GM21423 (cell line): ENCODE results near the gene AQP9.
"Not testable (repeated sequence)": the region's sequence is repeated elsewhere in the genome, so short reads cannot be mapped to it uniquely, and the experiment has no call there.

Experiments
- ATAC-seq: cut with Tn5 transposase; IDR thresholded peaks from one replicate; pipeline ENCODE4 v1.9.1; 2021; ENCODE audit warnings: mild to moderate bottlenecking, moderate library complexity; ENCODE audit not compliant: unreplicated experiment

The AQP9 gene

DNA sequence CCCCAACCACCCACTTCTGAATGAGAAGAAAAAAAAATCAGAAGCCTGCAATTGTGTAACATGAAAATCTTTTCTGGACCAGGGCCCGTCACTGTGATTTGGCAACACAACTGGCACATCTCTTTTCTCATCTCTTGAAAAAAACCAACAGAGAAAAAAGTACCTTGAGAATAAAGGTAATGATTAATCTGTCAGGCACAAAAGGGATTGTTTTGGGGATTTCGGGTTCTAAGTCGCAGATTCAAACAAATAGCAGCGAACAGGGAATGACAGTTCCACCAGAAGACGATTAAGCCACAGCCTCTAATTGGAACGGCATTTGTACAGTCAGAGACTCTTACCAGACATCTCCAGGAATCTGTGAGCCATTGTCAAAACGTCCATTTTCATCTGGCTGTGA lies at the start of gene AQP9:
Gene AQP9, plus strand, starts transcription at position 276 of the 400 bp plus-strand sequence. CDS start 185 bp downstream, outside the sequence.
- ATAC-seq: no peak

DNA sequence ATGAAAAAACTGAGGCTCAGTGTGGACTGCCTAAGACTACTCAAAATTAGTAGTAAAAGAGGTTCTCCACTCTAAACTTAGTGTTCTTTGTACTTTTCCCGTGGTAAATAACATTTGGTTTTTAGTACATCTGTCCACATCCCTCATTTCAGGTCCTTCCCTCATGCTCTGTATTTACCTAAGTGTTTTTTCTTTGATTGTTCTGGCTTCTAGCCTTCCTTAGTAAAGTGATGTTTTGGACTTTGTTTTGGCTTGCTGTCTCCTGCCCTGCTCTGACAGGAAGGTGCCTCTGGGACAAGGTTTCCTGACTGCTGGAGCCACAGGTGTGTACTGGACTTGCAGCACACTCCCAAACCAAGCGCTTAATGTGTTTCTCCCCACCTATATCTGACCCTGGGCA lies 42.8 kb upstream of the AQP9 start:
- ATAC-seq: no peak

DNA sequence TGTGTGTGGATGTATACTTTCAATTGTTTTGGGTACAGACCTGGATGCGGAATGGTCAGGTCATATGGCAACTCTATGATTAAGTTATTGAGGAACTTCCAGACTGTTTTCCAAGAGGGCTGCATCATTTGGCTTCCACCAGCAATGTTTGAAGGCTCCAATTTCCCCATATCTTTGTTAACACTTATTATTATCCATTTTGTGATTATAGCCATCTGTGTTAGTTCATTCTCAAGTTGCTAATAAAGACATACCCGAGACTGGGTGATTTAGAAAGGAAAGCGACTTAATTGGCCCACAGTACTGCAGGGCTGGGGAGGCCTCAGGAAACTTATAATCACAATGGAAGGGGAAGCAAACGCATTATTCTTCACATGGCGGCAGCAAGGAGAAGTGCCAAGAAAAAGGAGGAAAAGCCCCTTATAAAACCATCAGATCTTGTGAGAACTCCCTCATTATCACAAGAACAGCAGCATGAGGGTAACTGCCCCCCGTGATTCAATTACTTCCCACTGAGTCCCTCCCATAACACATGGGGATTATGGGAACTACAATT lies 41.6 kb upstream of the AQP9 start:
- ATAC-seq: no peak

DNA sequence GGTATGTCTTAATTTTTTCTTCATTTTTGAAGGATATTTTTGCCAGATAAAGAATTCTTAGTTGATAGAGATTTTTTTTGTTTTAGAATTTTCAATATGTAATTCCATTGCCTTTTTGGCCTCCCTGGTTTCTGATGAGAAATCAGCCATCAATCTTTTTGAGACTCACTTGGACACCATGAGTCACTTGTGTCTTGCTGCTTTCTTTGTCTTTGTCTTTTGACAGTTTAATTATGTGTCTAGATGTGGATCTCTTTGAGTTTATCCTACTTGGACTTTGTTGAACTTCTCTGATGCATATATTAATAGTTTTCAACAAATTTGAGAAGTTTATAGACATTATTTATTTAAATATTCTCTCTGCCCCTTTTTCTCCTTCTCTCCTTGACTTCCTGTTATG lies 34.7 kb upstream of the AQP9 start:
- ATAC-seq: no peak

- ATAC-seq: no peak
Observed at GRCh38 chr15:58108117-58108516, 30.1 kb upstream of the AQP9 start.

DNA sequence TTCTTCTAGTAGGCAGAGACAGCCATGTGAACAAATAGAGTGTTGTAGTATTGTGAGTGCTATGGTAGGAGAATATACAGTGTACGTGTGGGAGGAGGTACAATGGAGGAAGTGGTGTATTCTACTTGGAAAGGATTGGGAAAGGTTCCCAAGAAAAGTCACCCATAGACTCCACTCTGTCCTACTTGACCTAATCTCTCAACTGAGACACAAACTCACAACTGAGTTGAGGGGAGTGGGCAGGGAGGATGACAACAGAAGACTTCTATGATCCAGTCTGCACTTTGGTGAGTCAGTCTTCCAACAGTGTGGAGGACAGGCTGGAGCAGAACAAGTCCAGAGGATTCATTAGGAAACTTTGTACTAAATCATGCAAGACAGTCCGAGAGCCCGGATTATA lies 28.8 kb upstream of the AQP9 start:
- ATAC-seq: no peak

GRCh38 chr15:58110999-58111717 lies 27.0 kb upstream of the AQP9 start:
- no peak for ATAC-seq

GRCh38 chr15:58111718-58112104 lies 26.5 kb upstream of the AQP9 start:
- ATAC-seq: no peak

- ATAC-seq: not testable (repeated sequence)
Observed at GRCh38 chr15:58113358-58113757, 24.8 kb upstream of the AQP9 start.

DNA sequence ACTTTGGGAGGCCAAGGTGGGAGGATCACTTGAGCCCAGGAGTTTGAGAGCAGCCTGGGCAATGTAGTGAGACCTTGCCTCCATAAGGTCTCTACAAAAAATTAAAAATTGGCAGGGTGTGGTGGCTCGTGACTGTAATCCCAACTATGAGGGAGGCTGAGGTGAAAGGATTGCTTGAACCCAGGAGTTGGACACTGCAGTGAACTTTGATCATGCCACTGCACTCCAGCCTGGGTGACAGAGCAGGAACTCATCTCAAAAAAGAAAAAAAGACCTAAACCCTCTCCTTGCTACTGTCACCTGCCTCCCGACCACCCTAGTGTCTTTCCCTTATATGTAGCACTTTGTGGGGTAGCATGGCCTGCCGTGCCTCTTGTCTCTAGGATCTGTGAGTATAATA lies 23.8 kb upstream of the AQP9 start:
- ATAC-seq: no peak

DNA sequence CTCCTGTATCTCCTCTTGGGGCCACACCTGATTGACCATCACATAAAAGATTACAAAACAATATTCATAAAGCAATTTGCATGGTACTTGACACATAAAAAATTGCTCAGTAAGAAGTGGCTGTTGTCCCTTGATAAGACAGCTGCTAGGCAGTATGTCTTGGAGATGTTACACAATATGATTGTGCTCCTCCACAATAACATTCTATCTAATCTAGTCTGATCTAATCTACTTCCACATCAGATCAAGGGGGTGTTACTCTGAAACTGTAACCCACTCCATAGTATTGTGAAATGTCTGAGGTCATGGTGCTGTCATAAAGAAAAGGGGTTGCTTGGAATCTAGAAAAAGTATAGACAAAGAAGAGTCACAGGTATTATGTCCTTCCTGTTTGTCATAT lies 23.4 kb upstream of the AQP9 start:
- no peak for ATAC-seq

DNA sequence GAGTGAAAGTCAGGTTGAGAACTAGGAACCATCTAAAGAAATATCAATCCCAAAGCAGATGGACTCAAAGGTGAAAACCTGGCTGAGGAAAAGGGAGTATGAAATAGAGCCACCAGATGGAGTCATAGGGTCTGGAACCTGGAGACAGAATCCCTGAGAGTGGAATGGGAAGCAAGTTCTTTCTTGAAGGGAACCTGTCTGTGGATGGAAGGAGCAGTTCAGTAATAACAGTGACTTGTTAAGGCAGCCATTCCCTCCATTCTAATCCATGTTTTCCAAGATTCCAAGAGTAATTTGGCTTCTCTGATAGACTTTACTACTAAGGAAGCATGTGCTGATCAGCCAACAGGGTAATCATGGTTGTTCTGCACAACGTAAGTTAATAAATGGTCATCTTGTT lies 22.5 kb upstream of the AQP9 start:
- no peak for ATAC-seq

DNA sequence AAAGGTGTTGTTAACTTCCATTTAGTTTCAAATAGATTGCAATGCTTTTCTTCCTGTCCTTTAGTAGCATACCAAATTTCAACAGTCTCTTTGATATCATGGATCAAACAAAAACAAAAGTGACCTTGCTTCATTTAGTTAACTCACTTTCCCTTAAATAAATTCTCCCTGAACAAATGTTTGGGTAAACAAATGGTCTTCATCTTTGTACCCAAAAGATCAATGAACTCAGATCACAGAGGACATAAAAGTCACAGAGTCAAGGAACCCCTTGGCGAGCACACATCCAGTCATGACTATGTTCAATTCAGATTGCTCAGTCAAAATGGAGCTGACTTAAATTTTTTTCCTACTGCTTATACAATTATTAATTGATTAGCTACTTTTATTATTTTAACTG lies 20.6 kb upstream of the AQP9 start:
- no peak for ATAC-seq

DNA sequence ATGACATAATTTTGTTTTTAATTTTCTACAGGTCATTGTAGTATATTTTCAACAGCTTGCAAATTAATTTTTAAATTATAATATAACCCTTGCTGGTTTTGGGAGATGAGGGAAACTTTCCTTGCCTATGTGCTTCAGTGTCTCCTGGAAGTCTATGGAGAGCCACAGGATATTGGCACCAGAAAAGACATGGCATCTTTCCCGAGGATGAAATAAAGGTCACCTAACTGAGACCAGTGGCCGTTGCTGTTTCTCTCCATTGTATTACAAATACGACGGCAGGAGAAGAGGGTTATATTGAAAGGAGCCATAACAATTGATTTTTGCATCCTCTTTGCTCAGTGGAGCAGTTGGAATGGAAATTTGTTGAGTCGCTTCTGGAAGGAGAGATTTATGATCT lies 19.9 kb upstream of the AQP9 start:
- ATAC-seq: no peak

GRCh38 chr15:58119016-58119415 lies 19.2 kb upstream of the AQP9 start:
- ATAC-seq: no peak

GRCh38 chr15:58124585-58124984 lies 13.6 kb upstream of the AQP9 start:
- ATAC-seq: no peak

DNA sequence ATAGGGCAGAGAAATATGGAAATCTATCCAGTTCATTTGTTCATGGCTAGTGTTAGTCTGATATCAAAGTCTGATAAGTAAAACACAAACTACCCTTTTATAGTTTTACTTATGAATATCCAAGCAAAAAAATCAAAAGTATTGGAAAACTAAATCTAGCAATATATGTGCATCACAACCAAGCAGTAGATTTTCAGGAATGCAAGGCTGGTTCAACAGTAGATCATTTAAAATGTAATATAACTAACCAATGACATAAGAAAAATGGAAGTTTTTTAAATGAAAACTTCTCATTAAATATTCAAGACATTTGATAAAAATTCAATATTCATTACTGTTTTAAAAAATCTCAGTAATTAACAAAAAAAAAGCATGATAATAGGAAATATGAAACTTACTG lies 12.8 kb upstream of the AQP9 start:
- no peak for ATAC-seq

GRCh38 chr15:58134886-58135285 lies 3.3 kb upstream of the AQP9 start:
- no peak for ATAC-seq

GRCh38 chr15:58135511-58136174 lies 2.5 kb upstream of the AQP9 start:
- ATAC-seq: no peak

DNA sequence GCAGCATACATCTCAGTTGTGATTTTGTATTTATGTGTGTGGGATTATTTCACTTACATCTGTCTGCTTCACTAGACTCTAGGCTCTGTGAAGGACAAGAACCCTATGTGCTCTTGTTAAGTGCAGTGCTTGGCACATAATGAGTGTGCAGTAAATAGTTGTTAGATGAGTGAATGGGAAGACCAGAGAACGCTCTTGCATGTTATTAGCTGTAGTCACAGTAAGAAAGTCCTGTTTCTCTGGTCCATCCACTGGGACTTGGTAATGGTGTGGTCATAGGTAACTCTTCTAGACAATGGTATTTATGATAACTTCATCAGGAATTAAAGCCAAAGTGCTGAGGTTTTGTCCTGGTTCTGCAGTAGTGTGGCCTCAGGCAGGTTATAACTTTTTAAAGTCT lies 1.4 kb upstream of the AQP9 start:
- no peak for ATAC-seq

DNA sequence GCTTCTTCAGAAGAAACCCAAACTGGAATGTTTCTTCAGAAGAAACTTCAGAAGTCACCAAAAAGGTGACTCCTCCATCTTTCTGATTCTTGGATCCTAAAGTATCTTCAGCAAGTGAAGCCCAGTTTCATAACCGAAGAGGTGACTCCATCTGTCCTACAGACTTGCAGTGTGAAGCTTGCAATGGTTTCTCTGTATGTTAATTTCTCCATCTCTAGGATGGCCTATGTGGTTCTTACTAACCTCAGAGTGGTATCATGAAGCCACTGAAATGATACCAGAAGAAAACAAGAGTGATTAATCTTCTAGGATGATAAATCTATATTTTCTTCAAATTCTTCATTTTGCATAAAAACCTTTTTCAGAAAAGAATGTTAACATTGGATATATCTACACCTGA lies 495 bp upstream of the AQP9 start:
- no peak for ATAC-seq

GRCh38 chr15:58139276-58139988 lies 1.3 kb downstream of the AQP9 start:
- no peak for ATAC-seq
